HG03378 (cell line): ENCODE data around the gene RDM1.
"Not testable (repeated sequence)": the region's sequence is repeated elsewhere in the genome, so short reads cannot be mapped to it uniquely, and the experiment has no call there.

Experiments used
- ATAC-seq: cut with Tn5 transposase; IDR thresholded peaks from one replicate; pipeline ENCODE4 v1.9.1; 2021; ENCODE audit warnings: mild to moderate bottlenecking, moderate library complexity; ENCODE audit not compliant: unreplicated experiment

RDM1 gene

DNA sequence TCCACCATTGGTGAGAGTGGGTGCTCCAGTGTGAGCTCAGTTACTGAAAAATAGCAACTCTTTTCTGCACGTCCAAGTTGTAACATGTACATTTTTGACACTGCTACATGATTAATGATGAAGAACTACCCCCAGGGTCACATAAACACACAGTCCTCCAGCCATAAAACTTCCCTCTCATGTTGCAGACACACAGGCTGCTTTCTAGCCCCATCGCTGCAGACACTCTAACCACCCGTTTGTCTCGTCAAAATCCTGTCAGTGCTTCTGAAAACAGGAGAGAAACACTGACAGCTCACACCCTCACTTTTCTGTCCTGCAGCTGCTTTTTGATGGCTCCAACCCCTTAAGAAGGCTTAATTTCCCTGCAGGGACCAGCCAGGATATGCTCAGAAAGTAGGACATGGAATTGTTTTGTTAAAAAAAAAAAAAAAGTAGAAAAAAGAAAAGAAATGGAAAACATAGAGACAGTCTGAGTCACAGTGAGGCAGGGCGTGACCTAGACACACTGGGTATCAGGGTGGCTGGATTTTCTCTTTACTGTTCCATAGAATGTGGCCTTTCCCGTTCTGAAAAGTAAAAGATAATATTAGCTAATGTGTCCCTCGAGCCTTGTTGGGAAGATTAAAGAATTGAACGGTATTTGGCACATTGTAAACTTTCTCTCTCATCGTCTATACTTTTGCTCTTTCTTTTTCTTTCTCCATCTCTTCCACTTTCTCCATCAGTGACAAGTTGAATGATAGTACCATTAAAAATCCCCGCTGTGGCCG, 29.7 kb downstream of the RDM1 start:
- no peak for ATAC-seq

DNA sequence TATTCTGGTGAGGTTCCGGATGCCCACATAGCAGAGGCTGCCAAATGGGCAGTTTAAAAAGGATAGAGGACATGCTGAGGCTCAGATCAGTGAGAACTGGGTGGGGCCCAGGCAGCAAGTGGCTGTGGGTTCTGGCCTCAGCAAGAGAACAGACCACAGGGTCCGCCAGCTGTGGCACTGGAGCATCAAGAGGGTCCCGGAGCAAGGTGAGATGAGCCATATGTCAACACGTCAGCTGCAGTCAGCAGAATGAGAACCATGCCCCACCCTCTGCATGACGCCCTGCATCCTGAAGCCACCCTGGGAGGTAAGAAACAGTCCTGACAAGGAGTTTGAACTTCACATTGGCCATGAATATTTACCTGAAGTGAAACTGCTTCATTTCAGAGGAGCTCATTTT, 30.3 kb downstream of the RDM1 start:
- no peak for ATAC-seq

DNA sequence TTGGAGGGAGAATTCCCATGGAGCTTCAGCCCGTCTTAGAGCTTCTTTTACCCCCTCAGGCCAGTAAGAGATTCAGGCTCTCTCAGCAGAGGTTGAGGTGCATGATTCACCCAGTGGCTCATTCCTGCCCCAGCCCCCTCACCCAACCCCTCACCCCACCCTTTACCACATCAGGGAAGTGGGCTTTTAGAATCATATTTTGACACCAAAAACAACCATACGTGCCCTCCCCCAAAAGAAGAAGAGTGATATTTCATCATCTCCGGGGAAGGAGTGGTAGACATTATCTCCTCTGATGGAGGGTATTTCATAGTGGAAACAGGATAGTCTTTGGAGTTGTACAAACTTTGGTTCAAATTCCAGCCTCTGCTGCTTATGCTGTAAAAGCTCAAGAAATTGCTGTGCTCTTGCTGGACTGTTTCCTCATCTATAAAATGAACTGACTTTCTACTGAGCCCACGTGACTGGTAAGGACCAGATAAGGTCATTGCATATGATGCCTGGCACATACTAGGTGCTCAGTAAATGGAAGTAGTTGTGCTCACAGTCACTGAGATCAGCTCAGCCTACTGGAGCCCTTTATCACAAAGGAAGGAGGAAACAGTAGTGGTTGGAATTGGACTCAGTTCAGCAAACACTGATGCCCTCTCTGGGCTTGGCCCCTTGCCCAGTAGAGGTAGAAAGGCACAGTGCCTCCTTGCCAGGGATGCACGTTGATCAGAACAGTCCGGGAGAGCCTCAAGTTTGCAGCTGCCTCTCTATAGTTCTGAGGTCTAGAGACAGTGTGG, 32.1 kb downstream of the RDM1 start:
- ATAC-seq, result no peak

DNA sequence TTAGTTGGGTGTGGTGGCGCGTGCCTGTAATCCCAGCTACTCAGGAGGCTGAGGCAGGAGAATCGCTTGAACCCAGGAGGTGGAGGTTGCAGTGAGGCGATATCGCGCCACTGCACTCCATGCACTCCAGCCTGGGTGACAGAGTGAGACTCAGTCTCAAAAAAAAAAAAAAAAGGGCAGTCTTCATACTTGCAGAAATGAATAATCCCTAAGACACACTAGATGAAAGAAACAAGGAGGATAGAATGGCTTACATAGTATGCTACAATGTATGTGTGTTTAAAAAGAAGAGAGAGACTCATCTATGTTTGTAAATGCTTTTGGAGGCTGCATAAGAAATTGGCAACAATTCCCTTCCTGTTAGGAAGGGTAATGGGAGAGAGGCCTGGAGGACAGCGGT, 32.8 kb downstream of the RDM1 start:
- not testable (repeated sequence) for ATAC-seq

DNA sequence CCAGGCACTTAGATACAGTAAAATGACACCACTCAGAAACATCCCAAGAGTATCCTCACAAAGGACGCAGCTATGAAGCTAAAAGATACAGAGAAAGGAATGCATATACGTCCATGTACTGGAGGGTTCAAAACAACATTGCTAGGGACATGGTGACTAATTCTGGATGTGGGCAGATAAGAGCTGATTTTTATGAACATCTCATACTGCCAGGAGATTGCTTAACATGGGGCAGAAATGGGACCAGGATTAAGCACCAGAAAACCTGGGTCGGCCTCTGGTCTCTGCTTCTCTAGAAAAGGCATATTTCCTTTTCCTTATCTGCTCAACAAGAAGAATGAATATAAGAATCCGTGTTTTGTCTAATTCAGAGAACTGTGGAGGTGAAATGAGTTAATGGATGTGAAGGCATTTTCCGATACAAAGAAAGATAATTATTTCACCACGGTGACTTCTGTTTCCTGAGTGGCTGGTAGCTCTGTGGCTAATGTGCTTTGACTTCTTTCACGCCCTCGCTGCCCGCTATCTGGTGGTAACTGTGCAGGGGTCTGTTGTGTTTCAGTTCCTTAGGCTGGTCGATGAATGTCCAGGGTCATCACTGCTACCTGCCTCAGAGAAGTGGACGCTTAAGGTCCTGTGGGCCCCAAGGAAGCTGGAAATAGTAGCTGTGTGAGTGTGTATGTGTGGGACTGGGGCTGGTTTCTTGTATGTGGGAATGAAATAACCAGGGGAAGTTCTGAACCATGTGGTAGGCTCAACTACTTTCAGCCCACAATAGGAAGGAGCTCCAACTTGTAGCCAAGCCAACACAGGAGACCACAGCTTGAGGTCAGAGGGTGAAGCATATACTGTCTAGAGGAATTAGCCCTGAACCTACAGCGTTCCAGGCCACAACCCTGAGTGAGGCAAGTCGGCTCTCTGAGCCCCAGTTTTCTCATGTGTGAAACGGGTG, 34.7 kb downstream of the RDM1 start:
- ATAC-seq, result peak; percentile 50

DNA sequence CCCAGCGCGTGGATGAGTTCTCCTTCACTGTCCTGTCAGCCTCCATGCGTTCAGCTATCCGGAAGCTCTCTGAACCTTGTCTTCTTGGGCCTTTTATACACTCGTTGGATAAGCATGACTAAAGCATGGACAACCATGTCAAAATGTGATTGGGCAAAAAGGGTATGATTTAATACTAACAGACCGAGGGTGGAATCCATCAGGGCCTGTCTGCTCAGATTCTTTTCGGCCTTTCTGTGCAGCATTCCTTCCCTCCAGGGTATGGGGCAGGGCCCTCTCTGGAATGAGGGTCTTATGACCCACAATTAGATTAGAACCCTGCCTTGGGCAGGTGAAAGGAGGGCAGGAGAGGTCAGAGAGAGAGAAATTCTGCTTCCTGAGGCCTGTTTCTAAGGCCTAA, 36.4 kb downstream of the RDM1 start:
- ATAC-seq, result no peak

DNA sequence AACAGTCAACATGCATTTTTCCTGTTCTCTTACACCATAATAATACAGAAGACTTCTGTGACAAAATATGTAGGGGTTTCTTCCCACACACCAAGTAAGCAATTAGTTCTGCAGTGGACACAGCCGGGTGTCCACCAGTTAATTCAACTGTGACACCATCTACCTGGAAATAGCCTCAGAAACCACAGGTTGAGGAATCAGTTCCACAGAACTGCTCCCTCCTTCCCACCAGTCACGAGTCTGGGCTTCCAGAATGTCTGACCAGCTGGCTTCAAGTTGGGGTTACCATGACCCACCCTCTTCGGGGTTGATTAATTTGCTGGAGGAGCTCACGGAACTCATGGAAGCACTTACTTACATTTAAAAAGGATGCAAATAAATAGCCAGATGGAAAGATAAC, 36.8 kb downstream of the RDM1 start:
- no peak for ATAC-seq

DNA sequence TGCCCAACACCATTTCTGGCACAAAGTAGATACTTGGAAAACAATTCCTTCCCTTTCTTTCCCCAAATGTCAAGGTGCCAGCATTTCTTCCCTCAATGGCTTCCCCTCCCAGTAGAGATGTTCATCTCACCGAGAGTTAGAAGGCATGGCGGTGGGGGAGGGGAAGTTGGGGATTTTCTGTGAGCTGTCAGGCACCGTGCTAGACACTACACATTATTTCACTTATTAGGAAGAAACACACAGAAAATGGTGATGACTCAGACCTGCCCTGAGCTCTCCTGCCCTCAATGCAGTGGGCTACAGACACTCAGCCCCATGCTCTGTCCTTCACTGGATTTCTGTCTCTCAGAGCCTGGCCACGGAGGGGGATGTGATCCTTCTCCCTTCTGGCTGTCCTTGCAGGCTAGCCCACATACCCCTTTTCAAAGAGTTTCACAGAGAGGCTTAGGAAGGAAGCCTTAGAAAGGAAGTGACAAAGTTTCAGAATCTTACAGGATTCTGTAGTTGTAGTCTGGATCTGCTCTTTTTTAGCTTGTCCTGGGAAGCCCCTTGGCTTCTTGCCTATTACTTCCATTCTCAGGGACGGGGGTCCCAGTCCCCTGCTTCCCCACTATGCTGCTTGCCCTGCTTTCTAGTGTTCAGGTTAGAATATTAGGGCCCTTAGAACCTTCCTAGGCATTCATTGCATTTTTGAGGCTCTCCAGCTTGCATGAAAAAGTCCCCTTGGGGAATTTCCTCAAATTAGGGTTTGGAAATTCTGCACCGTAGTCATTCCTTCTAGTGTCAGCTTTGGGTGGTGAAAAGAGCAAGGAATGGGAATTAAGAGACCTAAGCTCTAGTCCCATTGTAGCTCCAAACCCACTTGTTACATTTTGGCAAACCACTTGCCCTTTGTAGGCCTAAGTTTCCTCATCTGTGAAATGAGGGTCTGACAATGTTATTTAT, 38.2 kb downstream of the RDM1 start:
- no peak for ATAC-seq

DNA sequence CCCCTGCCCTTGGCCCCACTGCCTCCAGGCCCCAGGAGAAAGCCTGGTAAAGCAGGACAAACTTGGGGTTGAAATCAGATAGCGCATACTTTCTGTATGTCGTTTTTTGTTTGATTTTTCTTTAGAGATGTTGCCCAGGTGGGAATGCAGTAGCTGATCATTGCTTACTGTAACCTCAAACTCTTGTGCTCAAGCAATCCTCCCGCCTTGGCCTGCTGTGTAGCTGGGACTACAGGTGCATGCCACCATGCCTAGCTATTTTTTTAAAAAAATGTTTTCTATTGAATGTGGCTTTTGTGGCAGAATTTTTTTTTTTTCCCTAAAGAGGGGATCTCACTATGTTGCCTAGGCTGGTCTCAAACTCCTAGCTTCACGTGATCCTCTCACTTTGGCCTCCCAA, 39.3 kb downstream of the RDM1 start:
- no peak for ATAC-seq

DNA sequence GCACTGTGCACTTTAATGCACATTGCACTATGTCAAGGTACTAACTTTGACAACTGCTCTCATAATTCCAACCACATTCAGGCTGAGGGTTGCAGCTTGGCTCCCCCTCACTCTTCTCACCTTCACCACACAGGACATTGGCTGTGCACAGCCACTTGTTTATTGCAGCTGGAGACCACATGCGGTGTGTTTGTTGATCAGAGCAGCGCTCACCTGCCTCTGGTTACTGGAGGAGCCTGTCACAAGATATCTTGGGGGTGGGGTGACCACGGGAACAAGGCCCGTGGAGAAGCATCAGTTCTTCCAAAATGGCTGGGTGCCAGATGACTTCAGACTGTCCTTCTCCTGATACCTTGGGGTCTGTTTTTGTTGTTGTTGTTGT, 39.8 kb downstream of the RDM1 start:
- ATAC-seq, result no peak

DNA sequence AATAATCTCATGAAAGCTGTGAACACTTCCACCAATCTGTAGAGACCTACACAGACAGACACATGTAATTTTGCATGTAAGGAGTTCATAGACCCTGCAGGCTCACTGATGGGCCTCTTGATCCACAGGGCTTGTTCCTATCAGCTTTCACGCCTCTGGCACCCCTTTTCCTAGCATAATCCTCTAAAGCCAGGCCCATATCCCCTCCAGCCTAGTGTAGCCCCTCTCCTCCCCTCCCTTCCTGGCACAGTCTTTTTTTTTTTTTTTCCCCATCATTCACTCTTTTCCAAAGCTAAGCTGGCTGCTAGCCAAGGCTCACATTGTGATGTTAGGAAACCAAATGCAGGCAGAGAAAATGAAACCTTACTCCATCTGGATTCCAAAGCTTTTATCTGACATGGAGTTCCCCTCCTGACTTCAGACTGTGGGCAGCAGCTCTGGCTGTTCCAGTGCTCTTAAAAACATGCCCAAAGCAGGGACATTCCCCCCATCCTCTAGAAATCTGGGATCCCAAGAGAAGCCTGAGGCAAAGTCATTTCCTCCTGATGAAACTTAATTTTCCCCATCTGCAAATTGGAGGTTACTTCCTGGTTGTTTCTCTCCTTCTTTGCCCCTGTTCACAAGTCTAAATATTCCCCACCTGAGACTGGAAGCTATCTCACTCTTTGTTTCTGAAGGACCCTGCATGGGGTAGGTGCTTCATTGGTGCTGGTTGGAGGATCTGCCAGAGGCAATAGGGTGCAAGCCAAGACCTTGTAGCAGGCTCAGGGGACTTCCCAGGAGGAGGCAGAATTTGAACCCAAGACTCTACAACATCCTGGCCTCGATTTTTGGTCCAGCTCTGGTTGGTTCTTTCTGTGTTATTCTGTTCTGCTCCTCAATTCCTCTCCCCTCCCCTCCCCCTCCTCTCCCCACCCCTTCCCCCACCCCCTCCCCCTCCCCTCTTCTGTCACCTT, 40.5 kb downstream of the RDM1 start:
- ATAC-seq, result no peak

DNA sequence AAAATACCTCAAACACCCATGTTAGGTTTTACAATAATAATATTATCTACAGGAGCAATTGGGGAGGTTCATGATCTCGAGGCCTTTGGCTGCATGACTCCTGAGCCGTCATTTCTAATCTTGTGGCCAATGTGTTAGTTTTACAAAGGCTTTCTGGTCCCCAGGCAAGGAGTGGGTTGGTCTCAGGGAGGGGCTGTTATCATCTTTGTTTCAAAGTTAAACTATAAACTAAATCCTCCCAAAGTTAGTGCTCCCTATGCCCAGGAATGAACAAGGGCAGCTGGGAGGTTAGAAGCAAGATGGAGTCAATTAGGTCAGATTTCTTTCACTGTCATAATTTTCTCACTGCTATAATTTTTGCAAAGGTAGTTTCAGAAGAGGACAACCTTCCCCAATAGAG, 41.3 kb downstream of the RDM1 start:
- ATAC-seq, result no peak

DNA sequence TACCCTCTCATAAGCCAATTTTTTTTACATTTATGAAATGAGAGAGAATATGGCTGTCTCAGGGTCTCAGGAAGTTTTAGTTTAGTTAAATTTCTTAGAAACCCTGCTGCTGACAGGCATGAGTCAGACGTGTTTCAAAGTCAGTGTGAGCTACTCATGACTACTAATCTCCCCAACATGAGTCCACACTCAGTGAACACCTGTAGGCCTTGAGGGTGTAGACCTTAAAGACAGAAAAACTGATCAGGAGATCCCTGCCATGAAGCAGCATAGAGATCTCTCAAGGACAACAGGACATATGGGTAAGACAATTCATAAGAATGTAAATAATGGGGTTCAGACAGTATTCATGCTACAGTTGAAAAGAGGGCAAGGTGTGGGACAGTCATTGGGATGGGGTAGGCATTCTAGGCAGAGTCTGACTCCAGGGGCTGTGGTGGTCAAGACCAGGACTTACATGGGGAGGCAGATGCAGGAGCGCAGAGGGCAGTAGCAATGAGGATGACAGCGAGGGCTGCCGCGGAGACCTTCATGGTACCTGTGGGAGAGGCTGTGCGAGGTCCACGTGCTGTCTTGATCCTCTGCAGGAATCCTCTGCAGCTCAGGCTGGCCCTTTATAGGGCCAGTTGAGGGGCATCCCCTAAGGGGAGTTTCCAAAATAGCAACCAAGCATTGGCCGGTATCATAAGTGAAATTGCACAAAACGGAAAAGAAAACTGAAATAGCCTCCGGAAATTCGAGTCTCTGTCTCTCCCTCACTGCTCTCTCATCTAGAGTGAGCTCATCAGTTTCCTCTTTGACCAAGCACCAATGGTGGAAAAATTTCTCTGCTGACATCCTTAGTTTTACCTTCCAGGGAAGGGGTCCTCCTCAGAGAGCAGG, 50.6 kb downstream of the RDM1 start, which contains the start of gene CCL5:
CCL5 (minus strand) TSS at position 588 of the 882 bp plus-strand sequence.
- peak; percentile 91 for ATAC-seq

DNA sequence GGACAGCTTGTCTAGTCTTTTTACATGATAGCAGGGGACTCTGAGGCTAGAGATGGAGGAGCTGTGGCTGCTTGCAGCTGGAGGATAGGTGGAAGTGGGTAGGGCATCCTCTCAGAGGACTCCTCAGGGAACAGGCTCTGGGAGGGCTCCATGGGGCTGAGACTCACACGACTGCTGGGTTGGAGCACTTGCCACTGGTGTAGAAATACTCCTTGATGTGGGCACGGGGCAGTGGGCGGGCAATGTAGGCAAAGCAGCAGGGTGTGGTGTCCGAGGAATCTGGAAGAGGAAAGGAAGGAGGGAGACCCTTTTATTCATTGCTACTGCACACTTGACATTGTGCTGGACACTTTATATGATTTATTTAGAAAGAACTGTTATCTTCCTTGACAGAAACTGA, 52.2 kb downstream of the RDM1 start:
- no peak for ATAC-seq

DNA sequence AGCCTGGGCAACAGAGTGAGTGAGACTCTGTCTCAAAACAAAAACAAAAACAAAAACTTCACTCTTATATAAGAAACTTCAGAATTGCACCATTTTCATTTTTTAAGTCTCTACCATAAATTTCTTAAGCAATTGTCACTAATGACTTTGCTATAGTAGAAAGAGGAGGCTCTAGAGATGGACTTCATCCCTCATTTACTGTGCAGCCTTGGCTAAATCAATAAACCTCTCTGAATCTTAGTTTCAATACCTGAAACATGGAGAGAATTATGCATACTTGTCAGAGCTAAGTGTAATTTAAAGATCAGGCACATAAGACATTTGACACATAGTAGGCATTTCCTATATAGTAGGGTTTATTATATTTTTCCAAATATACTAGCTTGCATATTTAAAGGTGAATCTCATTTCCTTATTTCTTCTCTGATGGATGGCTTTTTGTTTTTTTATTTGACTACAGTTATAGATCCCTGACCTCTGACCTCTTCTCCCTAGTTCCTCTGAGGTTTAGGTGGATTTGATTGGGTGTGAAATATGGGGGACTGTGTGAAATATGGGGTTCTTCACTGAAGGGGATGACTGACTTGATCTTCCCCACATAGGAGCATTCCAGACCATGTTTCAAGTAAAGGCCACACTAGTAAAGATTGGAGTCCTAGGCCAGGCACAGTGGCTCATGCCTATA, 53.1 kb downstream of the RDM1 start:
- ATAC-seq, result no peak

DNA sequence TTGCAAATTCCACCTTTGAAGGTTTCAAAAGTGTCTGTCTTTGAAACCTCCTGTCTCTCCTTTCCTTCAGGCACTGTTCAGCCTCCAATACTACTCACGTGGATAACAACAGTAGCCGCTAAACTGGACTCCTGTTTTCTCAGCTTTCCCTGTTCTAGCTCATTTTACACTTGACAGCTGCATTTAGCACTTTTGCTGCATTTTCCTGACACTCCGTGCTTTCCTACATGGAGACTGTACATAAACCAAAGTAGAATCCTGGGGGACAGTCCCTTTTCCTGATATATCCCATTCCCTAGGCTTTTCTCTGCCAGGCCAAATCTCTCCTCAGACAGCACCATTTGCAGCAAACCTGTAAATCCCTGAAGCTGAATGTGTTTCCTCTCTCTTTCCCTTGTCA, 54.0 kb downstream of the RDM1 start:
- no peak for ATAC-seq

DNA sequence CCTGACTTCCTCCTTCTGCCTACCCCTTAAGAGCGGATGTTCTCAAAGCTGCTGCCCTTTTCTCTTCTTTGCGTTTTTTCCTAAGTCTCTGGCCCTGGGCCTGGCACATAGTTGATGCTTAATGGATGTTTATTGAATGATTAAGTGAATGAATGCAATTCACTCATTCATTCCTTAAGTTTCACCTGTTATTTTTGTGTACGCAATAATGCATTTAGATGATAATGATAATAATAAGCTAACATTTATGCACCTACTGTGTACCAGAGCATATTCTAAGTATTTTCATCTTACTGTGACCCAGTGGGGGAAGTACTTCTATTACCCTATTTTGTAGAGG, 54.8 kb downstream of the RDM1 start:
- no peak for ATAC-seq
